ENCODE results near the gene OPCML. TPM values are rescaled to one million over a fixed set of nuclear protein-coding genes. Genes with fewer than 3 reads are reported as not detected.

Gene OPCML
- total RNA-seq, 1 donor = not detected

GRCh38 chr11:132456751-132457328, 1075.5 kb downstream of the OPCML start:
- TF ChIP-seq, protein P1, sequence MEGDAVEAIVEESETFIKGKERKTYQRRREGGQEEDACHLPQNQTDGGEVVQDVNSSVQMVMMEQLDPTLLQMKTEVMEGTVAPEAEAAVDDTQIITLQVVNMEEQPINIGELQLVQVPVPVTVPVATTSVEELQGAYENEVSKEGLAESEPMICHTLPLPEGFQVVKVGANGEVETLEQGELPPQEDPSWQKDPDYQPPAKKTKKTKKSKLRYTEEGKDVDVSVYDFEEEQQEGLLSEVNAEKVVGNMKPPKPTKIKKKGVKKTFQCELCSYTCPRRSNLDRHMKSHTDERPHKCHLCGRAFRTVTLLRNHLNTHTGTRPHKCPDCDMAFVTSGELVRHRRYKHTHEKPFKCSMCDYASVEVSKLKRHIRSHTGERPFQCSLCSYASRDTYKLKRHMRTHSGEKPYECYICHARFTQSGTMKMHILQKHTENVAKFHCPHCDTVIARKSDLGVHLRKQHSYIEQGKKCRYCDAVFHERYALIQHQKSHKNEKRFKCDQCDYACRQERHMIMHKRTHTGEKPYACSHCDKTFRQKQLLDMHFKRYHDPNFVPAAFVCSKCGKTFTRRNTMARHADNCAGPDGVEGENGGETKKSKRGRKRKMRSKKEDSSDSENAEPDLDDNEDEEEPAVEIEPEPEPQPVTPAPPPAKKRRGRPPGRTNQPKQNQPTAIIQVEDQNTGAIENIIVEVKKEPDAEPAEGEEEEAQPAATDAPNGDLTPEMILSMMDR (IDR thresholded peaks at IDR 0.05; ENCODE audit: insufficient read depth, low read depth, low read length) = no peak
- no peak overlapping the region for H3K4me3 ChIP-seq (ENCODE audit: low read depth, low read length)
- DNase-seq (ENCODE audit: low read depth) = no peak

GRCh38 chr11:132455044-132455443, 1077.3 kb downstream of the OPCML start:
- H3K4me3 ChIP-seq (ENCODE audit: low read depth, low read length) = no peak overlapping the region
- TF ChIP-seq, protein P1 (IDR thresholded peaks at IDR 0.05; ENCODE audit: insufficient read depth, low read depth, low read length) = no peak
- DNase-seq (ENCODE audit: low read depth) = no peak

GRCh38 chr11:132453406-132453805, 1078.9 kb downstream of the OPCML start:
- DNase-seq (ENCODE audit: low read depth) = no peak
- H3K4me3 ChIP-seq (ENCODE audit: low read depth, low read length) = no peak overlapping the region
- TF ChIP-seq, protein P1 (IDR thresholded peaks at IDR 0.05; ENCODE audit: insufficient read depth, low read depth, low read length) = no peak

GRCh38 chr11:132452616-132453015, 1079.7 kb downstream of the OPCML start:
- TF ChIP-seq, protein P1 (IDR thresholded peaks at IDR 0.05; ENCODE audit: insufficient read depth, low read depth, low read length) = no peak
- no peak for DNase-seq (ENCODE audit: low read depth)
- no peak overlapping the region for H3K4me3 ChIP-seq (ENCODE audit: low read depth, low read length)

GRCh38 chr11:132451942-132452601, 1080.2 kb downstream of the OPCML start:
- no peak for DNase-seq (ENCODE audit: low read depth)
- H3K4me3 ChIP-seq (ENCODE audit: low read depth, low read length) = no peak overlapping the region
- TF ChIP-seq, protein P1 (IDR thresholded peaks at IDR 0.05; ENCODE audit: insufficient read depth, low read depth, low read length) = no peak

DNA sequence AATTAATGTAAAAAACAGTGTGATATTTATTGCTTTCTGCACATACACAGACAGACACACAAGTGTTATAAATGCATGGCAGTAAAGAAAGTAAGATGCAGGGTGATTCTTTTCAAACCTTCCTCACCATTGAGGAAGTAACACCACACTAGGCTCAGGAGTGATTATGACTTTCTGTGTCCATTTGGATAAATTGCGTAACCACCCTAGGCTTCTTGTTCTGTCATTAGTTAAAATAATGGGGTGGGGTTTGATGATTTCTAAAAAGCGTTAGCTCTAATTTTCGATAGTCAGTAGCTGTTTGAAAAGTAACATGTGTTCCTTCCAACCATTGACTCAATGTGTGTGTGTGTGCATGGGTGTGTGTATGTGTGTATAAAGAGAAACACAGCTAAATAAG, 1081.7 kb downstream of the OPCML start:
- no peak overlapping the region for H3K4me3 ChIP-seq (ENCODE audit: low read depth, low read length)
- no peak for DNase-seq (ENCODE audit: low read depth)
- TF ChIP-seq, protein P1 (IDR thresholded peaks at IDR 0.05; ENCODE audit: insufficient read depth, low read depth, low read length) = no peak
